Measurements from ENCODE around the gene GASK1A.

GRCh38 chr3:43072361-43072760 is 93.2 kb downstream of the GASK1A start:
- TF ChIP-seq CTCF (conservative IDR thresholded peaks at IDR 0.05; ENCODE audit: low read depth, low read length) (no peak), EZH2 (IDR thresholded peaks at IDR 0.05; ENCODE audit: borderline replicate concordance, low read depth, low read length, poor library complexity, severe bottlenecking) (no peak)

Data from A673 (cell line).